IPS-15b (cell line): ENCODE data around the gene NMD3.
A peak's percentile ranks its signal among the peaks of the same experiment; 100 is the strongest.
"Not testable (repeated sequence)": the region's sequence is repeated elsewhere in the genome, so short reads cannot be mapped to it uniquely, and the experiment has no call there.

Experiments
- H3K27me3 ChIP-seq: one replicate; pipeline ENCODE4 v1.6.1; 2013; ENCODE audit warnings: low read length; ENCODE audit not compliant: control insufficient read depth, insufficient read depth
- H3K36me3 ChIP-seq: one replicate; pipeline ENCODE4 v1.6.1; 2013; ENCODE audit warnings: low read length; ENCODE audit not compliant: control insufficient read depth, insufficient read depth
- H3K4me1 ChIP-seq: one replicate; pipeline ENCODE4 v1.6.1; 2013; ENCODE audit warnings: mild to moderate bottlenecking, low read length; ENCODE audit not compliant: control insufficient read depth, insufficient read depth
- H3K4me3 ChIP-seq: one replicate; pipeline ENCODE4 v1.5.1; 2013; ENCODE audit warnings: low read depth, low read length
- H3K9ac ChIP-seq: one replicate; pipeline ENCODE4 v1.6.1; 2013; ENCODE audit warnings: low read depth, mild to moderate bottlenecking, low read length
- H3K9me3 ChIP-seq: one replicate; pipeline ENCODE4 v1.6.1; 2013; ENCODE audit warnings: mild to moderate bottlenecking, low read length; ENCODE audit not compliant: control insufficient read depth, insufficient read depth

NMD3 gene

GRCh38 chr3:161220850-161221753, at the start of gene NMD3:
Gene NMD3 (plus strand): TSS chr3:161221311. CDS start chr3:161222014, 703 bp downstream.
- no peaks in the 10 kb centered on the region for H3K4me1 ChIP-seq

GRCh38 chr3:161171639-161172552, 49.2 kb upstream of the NMD3 start:
- H3K4me1 ChIP-seq: no peaks in the 10 kb centered on the region

More at GRCh38 chr3:161220850-161221753, at the start of gene NMD3:
- H3K36me3 ChIP-seq: no peaks in the 10 kb centered on the region
- H3K27me3 ChIP-seq: no peaks in the 10 kb centered on the region
- H3K4me3 ChIP-seq: peak within 1 kb of the TSS; percentile 76
- no peaks in the 10 kb centered on the region for H3K9me3 ChIP-seq
- H3K9ac ChIP-seq: peak within 1 kb of the TSS; percentile 77

GRCh38 chr3:161175506-161175905, 45.6 kb upstream of the NMD3 start:
- no peaks in the 10 kb centered on the region for H3K36me3 ChIP-seq
- H3K9ac ChIP-seq: no peak overlapping the region
- H3K4me1 ChIP-seq: no peaks in the 10 kb centered on the region
- no peaks in the 10 kb centered on the region for H3K27me3 ChIP-seq
- no peak overlapping the region for H3K4me3 ChIP-seq
- H3K9me3 ChIP-seq: no peaks in the 10 kb centered on the region

More at GRCh38 chr3:161171639-161172552, 49.2 kb upstream of the NMD3 start:
- Histone ChIP-seq H3K9me3 (no peaks in the 10 kb centered on the region), H3K36me3 (no peaks in the 10 kb centered on the region), H3K9ac (no peak overlapping the region), H3K4me3 (no peak overlapping the region), H3K27me3 (no peaks in the 10 kb centered on the region)

GRCh38 chr3:161177991-161178390, 43.1 kb upstream of the NMD3 start:
- no peaks in the 10 kb centered on the region for H3K4me1 ChIP-seq
- no peaks in the 10 kb centered on the region for H3K27me3 ChIP-seq
- H3K4me3 ChIP-seq: no peak overlapping the region
- H3K9me3 ChIP-seq: no peaks in the 10 kb centered on the region
- H3K36me3 ChIP-seq: no peaks in the 10 kb centered on the region
- H3K9ac ChIP-seq: no peak overlapping the region

GRCh38 chr3:161181371-161181770, 39.7 kb upstream of the NMD3 start:
- not testable (repeated sequence) for H3K27me3 ChIP-seq, H3K4me3 ChIP-seq, H3K9me3 ChIP-seq, H3K9ac ChIP-seq, H3K36me3 ChIP-seq, H3K4me1 ChIP-seq

- H3K4me3 ChIP-seq: no peak overlapping the region
- H3K9ac ChIP-seq: no peak overlapping the region
- H3K27me3 ChIP-seq: no peaks in the 10 kb centered on the region
- H3K4me1 ChIP-seq: peaks cover 5% of the 10 kb centered on the region
- H3K9me3 ChIP-seq: no peaks in the 10 kb centered on the region
- H3K36me3 ChIP-seq: no peaks in the 10 kb centered on the region
Measured at GRCh38 chr3:161187046-161187445, 34.1 kb upstream of the NMD3 start.

- no peaks in the 10 kb centered on the region for H3K36me3 ChIP-seq
- no peaks in the 10 kb centered on the region for H3K9me3 ChIP-seq
- no peak overlapping the region for H3K9ac ChIP-seq
- H3K4me1 ChIP-seq: peaks cover 3% of the 10 kb centered on the region
- H3K4me3 ChIP-seq: no peak overlapping the region
- H3K27me3 ChIP-seq: no peaks in the 10 kb centered on the region
Measured at GRCh38 chr3:161197855-161198850, 23.0 kb upstream of the NMD3 start.

- Histone ChIP-seq H3K36me3 (no peaks in the 10 kb centered on the region), H3K9me3 (no peaks in the 10 kb centered on the region), H3K9ac (no peak overlapping the region), H3K27me3 (no peaks in the 10 kb centered on the region), H3K4me3 (no peak overlapping the region), H3K4me1 (peaks cover 3% of the 10 kb centered on the region)
Measured at GRCh38 chr3:161199926-161200325, 21.2 kb upstream of the NMD3 start.

- Histone ChIP-seq H3K4me3 (no peak overlapping the region), H3K27me3 (no peaks in the 10 kb centered on the region), H3K9ac (no peak overlapping the region), H3K4me1 (peaks cover 3% of the 10 kb centered on the region), H3K36me3 (no peaks in the 10 kb centered on the region), H3K9me3 (no peaks in the 10 kb centered on the region)
Measured at GRCh38 chr3:161203485-161204098, 17.5 kb upstream of the NMD3 start.

GRCh38 chr3:161208931-161209330, 12.2 kb upstream of the NMD3 start:
- H3K27me3 ChIP-seq: no peaks in the 10 kb centered on the region
- no peak overlapping the region for H3K4me3 ChIP-seq
- no peaks in the 10 kb centered on the region for H3K4me1 ChIP-seq
- H3K9me3 ChIP-seq: no peaks in the 10 kb centered on the region
- no peaks in the 10 kb centered on the region for H3K36me3 ChIP-seq
- H3K9ac ChIP-seq: no peak overlapping the region
